Esophagus muscularis mucosa (tissue), 3 donors: Measurements from ENCODE around the gene PRSS36.

Experiments used
- CTCF ChIP-seq, 3 experiments: fragments of 200-600 bp in 2 of 3; fragments of 450-650 bp in 1 of 3; sonication (generic) in 2 of 3; IDR thresholded peaks; one replicate each; pipeline ENCODE4 v1.5.1; 2017 to 2019; ENCODE audit warnings: antibody characterized with exemption in 3 of 3, mild to moderate bottlenecking in 2 of 3, moderate library complexity in 1 of 3
- EP300 ChIP-seq: sonication (generic); formaldehyde crosslinking; IDR thresholded peaks from one replicate; pipeline ENCODE4 v1.6.1; 2017; ENCODE audit warnings: antibody characterized with exemption

DNA sequence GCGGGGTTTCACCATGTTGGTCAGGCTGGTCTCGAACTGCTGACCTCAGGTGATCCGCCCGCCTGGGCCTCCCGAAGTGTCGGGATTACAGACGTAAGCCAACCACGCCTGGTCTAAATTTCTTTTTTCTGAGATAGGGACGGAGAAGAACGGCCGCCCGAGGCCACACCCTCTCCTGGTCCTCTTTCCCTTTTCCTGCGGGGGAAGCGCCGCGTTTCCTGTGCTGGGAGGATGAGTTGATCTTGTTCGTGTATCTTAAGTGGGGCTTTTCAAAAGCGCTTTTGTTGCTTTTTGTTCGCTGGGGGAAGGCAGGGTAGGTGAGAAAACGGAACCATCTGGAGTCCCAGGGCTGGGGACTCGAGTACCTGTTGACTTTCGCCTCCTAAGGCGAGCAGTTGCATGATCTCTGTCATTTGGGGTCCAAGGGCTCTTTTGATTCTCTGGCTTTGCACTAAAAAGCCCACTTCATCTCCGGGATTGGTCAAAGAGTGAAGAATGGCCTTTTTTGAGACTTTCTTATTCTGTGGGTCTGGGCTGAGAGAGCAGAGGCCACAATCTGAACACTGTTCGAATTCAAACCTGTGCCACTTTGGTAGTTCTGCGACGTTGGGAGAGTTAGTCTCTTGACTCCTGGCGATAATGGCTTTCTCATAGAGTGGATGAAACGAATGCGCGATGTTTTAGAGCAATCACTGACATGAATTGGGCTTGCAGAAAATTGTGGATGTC, 31.4 kb upstream of the PRSS36 start:
- no peak for TF ChIP-seq CTCF (IDR thresholded peaks at IDR 0.05)
- no peak for TF ChIP-seq EP300
